GM23248 (cell line): Measurements from ENCODE around the gene CDC73.

Experiments used
- EZH2 ChIP-seq: fragments of 200-600 bp; sonication (generic); IDR thresholded peaks from 2 replicates; pipeline ENCODE4 v1.6.1; 2018; ENCODE audit warnings: antibody characterized with exemption, mild to moderate bottlenecking; ENCODE audit not compliant: insufficient read depth, poor library complexity, severe bottlenecking
- EZH2phosphoT487 ChIP-seq: fragments of 200-600 bp; sonication (generic); IDR thresholded peaks from 2 replicates; pipeline ENCODE4 v1.6.1; 2018; ENCODE audit warnings: antibody characterized with exemption, moderate library complexity, mild to moderate bottlenecking, low read depth; ENCODE audit not compliant: insufficient read depth

DNA sequence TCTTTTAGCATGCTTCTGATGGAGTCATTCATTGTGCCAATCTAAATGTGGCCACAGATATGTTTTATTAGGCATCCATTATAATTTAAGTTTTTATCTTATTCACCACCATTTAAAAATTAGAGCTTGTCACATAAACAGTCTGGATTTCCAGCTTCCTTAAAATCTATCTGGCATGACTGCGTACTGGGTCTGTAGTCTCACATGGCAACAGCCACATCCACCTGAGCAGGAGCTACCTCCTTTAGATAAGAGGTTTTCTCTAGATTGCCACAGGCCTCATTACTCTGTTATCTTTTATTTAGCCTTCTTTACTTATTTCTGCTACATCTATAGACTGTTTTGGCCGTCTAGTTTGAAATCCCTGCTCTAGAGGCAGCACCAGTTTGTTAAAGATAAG is 35.5 kb downstream of the CDC73 start:
- TF ChIP-seq EZH2 (no peak), EZH2phosphoT487 (no peak)
